OCI-LY3 (cell line): ENCODE data around the gene TNS1.

Experiments used
- H2AFZ ChIP-seq: fragments of 200-600, 300-600 bp; shearing (Covaris generic); 2 replicates; pipeline ENCODE4 v1.6.0; 2014; ENCODE audit warnings: antibody characterized with exemption, low read depth, low read length
- H3K27ac ChIP-seq: fragments of 200-600, 300-600 bp; sonication (generic); 2 replicates; pipeline ENCODE4 v1.5.1; 2014; ENCODE audit warnings: mild to moderate bottlenecking, low read length, moderate library complexity, mixed read lengths
- H3K27me3 ChIP-seq: fragments of 200-600, 300-600 bp; sonication (generic); 2 replicates; pipeline ENCODE4 v1.6.1; 2014; ENCODE audit warnings: low read depth, low read length, mixed read lengths
- H3K36me3 ChIP-seq: fragments of 200-600, 300-600 bp; sonication (generic); replicated peaks from 2 replicates; pipeline ENCODE3; 2014; ENCODE audit warnings: low read depth, low read length, mixed read lengths
- H3K4me1 ChIP-seq: fragments of 300-600, 200-600 bp; sonication (generic); 2 replicates; pipeline ENCODE4 v1.6.1; 2014; ENCODE audit warnings: low read length, mixed read lengths
- H3K4me2 ChIP-seq: fragments of 200-600, 300-600 bp; sonication (generic); 2 replicates; pipeline ENCODE4 v1.6.1; 2014; ENCODE audit warnings: low read length, mixed read lengths
- H3K4me3 ChIP-seq: fragments of 300-600, 200-600 bp; sonication (generic); 2 replicates; pipeline ENCODE4 v1.5.1; 2014; ENCODE audit warnings: antibody characterized with exemption, mild to moderate bottlenecking, low read length, moderate library complexity
- H3K79me2 ChIP-seq: fragments of 300-600, 200-600 bp; shearing (Covaris generic); 2 replicates; pipeline ENCODE4 v1.6.1; 2014; ENCODE audit warnings: mild to moderate bottlenecking, low read length, mixed read lengths
- H3K9ac ChIP-seq: fragments of 300-600, 200-600 bp; shearing (Covaris generic); 2 replicates; pipeline ENCODE4 v1.6.0; 2014; ENCODE audit warnings: mild to moderate bottlenecking, low read length, moderate library complexity
- H3K9me3 ChIP-seq: fragments of 200-600, 300-600 bp; shearing (Covaris generic); 2 replicates; pipeline ENCODE4 v1.6.1; 2014; ENCODE audit warnings: low read length, mixed read lengths; ENCODE audit not compliant: insufficient read depth
- H4K20me1 ChIP-seq: fragments of 200-600, 300-600 bp; sonication (generic); 2 replicates; pipeline ENCODE4 v1.6.1; 2016; ENCODE audit warnings: low read length, mixed read lengths; ENCODE audit not compliant: insufficient read depth
- EZH2phosphoT487 ChIP-seq: fragments of 200-600 bp; shearing (Covaris generic); IDR thresholded peaks from 2 replicates; pipeline ENCODE4 v1.6.1; 2018; ENCODE audit warnings: antibody characterized with exemption, mixed run types, low read depth
- TF ChIP-seq, protein P1 (sequence below): fragments of 200-600, 300-600 bp; sonication (generic); IDR thresholded peaks from 2 replicates; pipeline ENCODE4 v1.5.1; 2014; ENCODE audit warnings: antibody characterized with exemption, low read length, low read depth

TNS1 gene

DNA sequence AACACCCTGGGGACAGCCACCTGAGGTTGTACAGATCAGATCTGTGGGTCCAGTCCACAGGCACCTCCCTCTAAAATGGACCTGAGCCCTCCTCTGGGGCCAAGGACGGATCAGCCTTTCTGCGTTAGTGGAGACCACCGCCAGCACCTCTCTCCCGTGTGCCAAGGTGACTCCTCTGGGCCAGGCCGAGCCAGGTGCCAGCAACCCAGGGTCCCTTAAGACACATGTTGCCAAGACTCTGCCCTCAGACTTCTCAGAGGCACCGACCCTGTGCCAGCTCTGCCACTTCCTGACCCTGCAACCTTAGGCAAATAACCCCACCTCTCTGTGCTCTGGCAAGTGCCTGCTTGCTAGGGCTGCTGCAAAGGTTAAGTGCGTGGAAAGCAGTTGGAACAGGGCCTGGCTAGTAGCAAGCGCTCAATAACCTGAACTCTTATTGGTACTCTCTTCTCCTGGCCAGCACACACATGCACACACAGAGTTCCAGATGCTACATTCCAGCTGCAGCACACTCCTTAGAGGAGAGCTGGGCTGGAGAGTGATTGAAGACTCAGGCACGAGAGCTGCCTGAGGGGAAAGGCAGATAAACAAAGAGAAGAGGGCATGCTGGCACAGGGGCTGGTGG is 105.6 kb downstream of the TNS1 start:
- H3K4me1 ChIP-seq, result no peaks in the 10 kb centered on the region
- no peaks in the 10 kb centered on the region for H4K20me1 ChIP-seq
- H3K27me3 ChIP-seq, result no peaks in the 10 kb centered on the region
- no peak overlapping the region for H3K4me2 ChIP-seq
- no peak overlapping the region for H2AFZ ChIP-seq
- H3K27ac ChIP-seq, result no peak overlapping the region
- H3K79me2 ChIP-seq, result no peaks in the 10 kb centered on the region
- no peaks in the 10 kb centered on the region for H3K36me3 ChIP-seq
- H3K4me3 ChIP-seq, result no peak overlapping the region
- TF ChIP-seq, protein P1, sequence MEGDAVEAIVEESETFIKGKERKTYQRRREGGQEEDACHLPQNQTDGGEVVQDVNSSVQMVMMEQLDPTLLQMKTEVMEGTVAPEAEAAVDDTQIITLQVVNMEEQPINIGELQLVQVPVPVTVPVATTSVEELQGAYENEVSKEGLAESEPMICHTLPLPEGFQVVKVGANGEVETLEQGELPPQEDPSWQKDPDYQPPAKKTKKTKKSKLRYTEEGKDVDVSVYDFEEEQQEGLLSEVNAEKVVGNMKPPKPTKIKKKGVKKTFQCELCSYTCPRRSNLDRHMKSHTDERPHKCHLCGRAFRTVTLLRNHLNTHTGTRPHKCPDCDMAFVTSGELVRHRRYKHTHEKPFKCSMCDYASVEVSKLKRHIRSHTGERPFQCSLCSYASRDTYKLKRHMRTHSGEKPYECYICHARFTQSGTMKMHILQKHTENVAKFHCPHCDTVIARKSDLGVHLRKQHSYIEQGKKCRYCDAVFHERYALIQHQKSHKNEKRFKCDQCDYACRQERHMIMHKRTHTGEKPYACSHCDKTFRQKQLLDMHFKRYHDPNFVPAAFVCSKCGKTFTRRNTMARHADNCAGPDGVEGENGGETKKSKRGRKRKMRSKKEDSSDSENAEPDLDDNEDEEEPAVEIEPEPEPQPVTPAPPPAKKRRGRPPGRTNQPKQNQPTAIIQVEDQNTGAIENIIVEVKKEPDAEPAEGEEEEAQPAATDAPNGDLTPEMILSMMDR, result no peak
- no peak for TF ChIP-seq EZH2phosphoT487
- no peaks in the 10 kb centered on the region for H3K9me3 ChIP-seq
- no peak overlapping the region for H3K9ac ChIP-seq

- Histone ChIP-seq H3K4me3 (no peak overlapping the region), H3K9me3 (no peaks in the 10 kb centered on the region), H3K9ac (no peak overlapping the region), H3K79me2 (no peaks in the 10 kb centered on the region), H3K27me3 (no peaks in the 10 kb centered on the region), H3K4me1 (no peaks in the 10 kb centered on the region), H4K20me1 (no peaks in the 10 kb centered on the region), H3K27ac (no peak overlapping the region), H3K36me3 (no peaks in the 10 kb centered on the region), H3K4me2 (no peak overlapping the region), H2AFZ (no peak overlapping the region)
- TF ChIP-seq EZH2phosphoT487, result no peak
- TF ChIP-seq, protein P1, result no peak
Observed at GRCh38 chr2:217895070-217895635, 107.6 kb downstream of the TNS1 start.

- no peak overlapping the region for H3K9ac ChIP-seq
- H3K36me3 ChIP-seq, result no peaks in the 10 kb centered on the region
- H3K27me3 ChIP-seq, result no peaks in the 10 kb centered on the region
- H3K4me1 ChIP-seq, result no peaks in the 10 kb centered on the region
- no peak overlapping the region for H2AFZ ChIP-seq
- no peaks in the 10 kb centered on the region for H3K9me3 ChIP-seq
- H3K79me2 ChIP-seq, result no peaks in the 10 kb centered on the region
- no peak overlapping the region for H3K4me2 ChIP-seq
- H3K4me3 ChIP-seq, result no peak overlapping the region
- TF ChIP-seq, protein P1, result no peak
- no peak for TF ChIP-seq EZH2phosphoT487
- no peak overlapping the region for H3K27ac ChIP-seq
- no peaks in the 10 kb centered on the region for H4K20me1 ChIP-seq
Observed at GRCh38 chr2:217893440-217893839, 109.4 kb downstream of the TNS1 start.

DNA sequence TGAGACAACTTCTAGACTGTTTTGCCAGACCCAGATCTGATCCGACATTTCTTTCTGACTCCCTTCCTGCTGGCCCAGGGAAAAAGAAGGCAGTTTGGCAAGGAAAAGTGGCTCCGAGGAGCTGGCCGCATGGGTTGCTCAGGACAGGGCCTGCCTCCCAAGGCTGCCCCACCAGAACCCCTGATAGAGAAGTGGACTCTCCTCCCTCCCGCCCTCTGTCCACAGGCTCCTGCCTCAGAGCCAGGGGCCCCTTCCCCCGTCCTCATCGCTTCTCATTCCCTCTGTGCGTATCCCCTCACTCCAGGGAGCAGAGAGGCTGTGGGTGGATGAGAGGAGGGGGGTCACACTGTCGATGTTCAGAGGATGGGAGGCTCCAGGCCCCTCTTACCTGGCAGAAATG is 110.2 kb downstream of the TNS1 start:
- H2AFZ ChIP-seq, result no peak overlapping the region
- no peak overlapping the region for H3K4me2 ChIP-seq
- no peak overlapping the region for H3K9ac ChIP-seq
- H3K79me2 ChIP-seq, result no peaks in the 10 kb centered on the region
- TF ChIP-seq, protein P1, result no peak
- TF ChIP-seq EZH2phosphoT487, result no peak
- H3K27ac ChIP-seq, result no peak overlapping the region
- no peaks in the 10 kb centered on the region for H3K9me3 ChIP-seq
- H3K4me3 ChIP-seq, result no peak overlapping the region
- H3K4me1 ChIP-seq, result no peaks in the 10 kb centered on the region
- no peaks in the 10 kb centered on the region for H4K20me1 ChIP-seq
- no peaks in the 10 kb centered on the region for H3K36me3 ChIP-seq
- no peaks in the 10 kb centered on the region for H3K27me3 ChIP-seq
